DND-41 (cell line): ENCODE data around the gene IL21R.
A peak's percentile ranks its signal among the peaks of the same experiment; 100 is the strongest.

ENCODE experiments used
- ATAC-seq: fragments of 200-7000 bp; cut with Tn5 transposase; 3 replicates; pipeline ENCODE4 v1.9.1; 2021; ENCODE audit warnings: low read depth; ENCODE audit not compliant: insufficient read depth
- DNase-seq: peaks from one replicate; pipeline ENCODE4 v3.0.0-alpha.2; 2020
- H2AFZ ChIP-seq: 2 replicates; pipeline ENCODE4 v1.6.0; 2012; ENCODE audit warnings: low read depth, low read length
- H3K27ac ChIP-seq: 2 replicates; pipeline ENCODE4 v1.5.1; 2012; ENCODE audit warnings: low read length, inconsistent platforms
- H3K27me3 ChIP-seq: fragments of 200-600 bp; sonication (generic); 2 replicates; pipeline ENCODE4 v1.6.0; 2012; ENCODE audit warnings: low read length, mild to moderate bottlenecking, inconsistent platforms; ENCODE audit not compliant: insufficient read depth, poor library complexity
- H3K36me3 ChIP-seq: 2 replicates; pipeline ENCODE4 v1.5.1; 2012; ENCODE audit warnings: low read length, inconsistent platforms; ENCODE audit not compliant: insufficient read depth
- H3K4me1 ChIP-seq: 2 replicates; pipeline ENCODE4 v1.5.1; 2012; ENCODE audit warnings: mild to moderate bottlenecking, low read length; ENCODE audit not compliant: insufficient read depth
- H3K4me2 ChIP-seq: 2 replicates; pipeline ENCODE4 v1.6.0; 2012; ENCODE audit warnings: mild to moderate bottlenecking, moderate library complexity, low read length, inconsistent platforms; ENCODE audit not compliant: insufficient read depth
- H3K4me3 ChIP-seq, 2 experiments: fragments of 200-600 bp in 1 of 2; shearing (Covaris generic) in 1 of 2; 2 replicates each; pipeline ENCODE4 v1.5.1; 2012 to 2016; ENCODE audit warnings: inconsistent platforms in 2 of 2, low read length in 2 of 2, mild to moderate bottlenecking in 2 of 2, low read depth in 1 of 2, moderate library complexity in 1 of 2
- H3K79me2 ChIP-seq: 2 replicates; pipeline ENCODE4 v1.6.0; 2012; ENCODE audit warnings: low read length, inconsistent platforms; ENCODE audit not compliant: insufficient read depth
- H3K9ac ChIP-seq: 2 replicates; pipeline ENCODE4 v1.6.0; 2012; ENCODE audit warnings: low read depth, mild to moderate bottlenecking, inconsistent platforms, low read length, moderate library complexity
- H3K9me3 ChIP-seq: 2 replicates; pipeline ENCODE4 v1.5.1; 2012; ENCODE audit warnings: low read length, moderate library complexity, mild to moderate bottlenecking, inconsistent platforms; ENCODE audit not compliant: insufficient read depth, severe bottlenecking
- H4K20me1 ChIP-seq: 2 replicates; pipeline ENCODE4 v1.6.0; 2012; ENCODE audit warnings: low read length; ENCODE audit not compliant: insufficient read depth
- CTCF ChIP-seq: IDR thresholded peaks from 2 replicates; pipeline ENCODE4 v1.5.1; 2012; ENCODE audit warnings: borderline replicate concordance, low read length, moderate library complexity, mild to moderate bottlenecking; ENCODE audit not compliant: poor library complexity, severe bottlenecking; ENCODE audit errors: extremely low read depth
- EZH2 ChIP-seq: IDR thresholded peaks from 3 replicates; pipeline ENCODE4 v1.6.1; 2012; ENCODE audit warnings: borderline replicate concordance, low read depth, mild to moderate bottlenecking, moderate library complexity, low read length, inconsistent platforms; ENCODE audit not compliant: severe bottlenecking

IL21R gene

GRCh38 chr16:27471661-27472060 lies 69.7 kb downstream of the IL21R start:
- DNase-seq (no peak), ATAC-seq (no peak)
- Histone ChIP-seq H3K36me3 (peaks cover 100% of the 10 kb centered on the region), H3K4me1 (no peaks in the 10 kb centered on the region), H3K27me3 (no peaks in the 10 kb centered on the region), H3K4me3 (no peak overlapping the region), H2AFZ (no peak overlapping the region), H3K4me2 (no peak overlapping the region), H3K9me3 (no peaks in the 10 kb centered on the region), H3K27ac (no peak overlapping the region), H3K79me2 (no peaks in the 10 kb centered on the region), H3K9ac (no peak overlapping the region), H4K20me1 (no peaks in the 10 kb centered on the region)
- TF ChIP-seq CTCF (no peak), EZH2 (no peak)

GRCh38 chr16:27472091-27473020 lies 70.4 kb downstream of the IL21R start:
- H3K9me3 ChIP-seq, result no peaks in the 10 kb centered on the region
- H3K4me3 ChIP-seq, result no peak overlapping the region
- H3K36me3 ChIP-seq, result peaks cover 99% of the 10 kb centered on the region
- H3K4me2 ChIP-seq, result no peak overlapping the region
- no peak for ATAC-seq
- H3K9ac ChIP-seq, result no peak overlapping the region
- no peak overlapping the region for H3K27ac ChIP-seq
- TF ChIP-seq EZH2 (no peak), CTCF (no peak)
- H3K79me2 ChIP-seq, result no peaks in the 10 kb centered on the region
- no peak for DNase-seq
- H4K20me1 ChIP-seq, result no peaks in the 10 kb centered on the region
- H3K27me3 ChIP-seq, result no peaks in the 10 kb centered on the region
- no peak overlapping the region for H2AFZ ChIP-seq
- H3K4me1 ChIP-seq, result no peaks in the 10 kb centered on the region

- DNase-seq, result no peak
- Histone ChIP-seq H3K4me2 (no peak overlapping the region), H3K36me3 (peaks cover 99% of the 10 kb centered on the region), H3K9me3 (no peaks in the 10 kb centered on the region), H4K20me1 (no peaks in the 10 kb centered on the region), H3K79me2 (no peaks in the 10 kb centered on the region), H3K4me3 (no peak overlapping the region), H2AFZ (no peak overlapping the region), H3K9ac (no peak overlapping the region), H3K4me1 (no peaks in the 10 kb centered on the region), H3K27me3 (no peaks in the 10 kb centered on the region), H3K27ac (no peak overlapping the region)
- ATAC-seq, result 0 out of 3 replicates have a peak, but pooled peaks have one; percentile 22
- no peak for TF ChIP-seq CTCF
These were observed 71.3 kb downstream of the IL21R start for GRCh38 chr16:27473101-27473900.
